GM21825 (cell line): Measurements from ENCODE around the gene TNNC2.
"Not testable (repeated sequence)": the region's sequence is repeated elsewhere in the genome, so short reads cannot be mapped to it uniquely, and the experiment has no call there.

Experiments
- ATAC-seq: cut with Tn5 transposase; IDR thresholded peaks from one replicate; pipeline ENCODE4 v1.9.1; 2021; ENCODE audit warnings: mild to moderate bottlenecking, moderate library complexity; ENCODE audit not compliant: unreplicated experiment

The TNNC2 gene

GRCh38 chr20:45827030-45827652 is at the start of gene TNNC2:
Gene TNNC2 (minus strand): TSS chr20:45827312. CDS start chr20:45827248, 64 bp downstream.
- ATAC-seq = no peak

GRCh38 chr20:45874576-45874975 is 47.5 kb upstream of the TNNC2 start:
- ATAC-seq = no peak

GRCh38 chr20:45874104-45874481 is 47.0 kb upstream of the TNNC2 start:
- ATAC-seq = not testable (repeated sequence)

GRCh38 chr20:45873409-45874103 is 46.4 kb upstream of the TNNC2 start:
- ATAC-seq = no peak

- no peak for ATAC-seq
These were observed 45.5 kb upstream of the TNNC2 start for GRCh38 chr20:45872626-45873025.

GRCh38 chr20:45867819-45868176 is 40.7 kb upstream of the TNNC2 start:
- ATAC-seq = no peak

- ATAC-seq = no peak
These were observed 40.2 kb upstream of the TNNC2 start for GRCh38 chr20:45867136-45867818.

GRCh38 chr20:45866454-45866853 is 39.3 kb upstream of the TNNC2 start:
- no peak for ATAC-seq

- no peak for ATAC-seq
These were observed 36.7 kb upstream of the TNNC2 start for GRCh38 chr20:45863543-45864470.

GRCh38 chr20:45861221-45862075 is 34.3 kb upstream of the TNNC2 start:
- ATAC-seq = no peak

GRCh38 chr20:45860560-45861220 is 33.6 kb upstream of the TNNC2 start:
- ATAC-seq = no peak

GRCh38 chr20:45859916-45860315 is 32.8 kb upstream of the TNNC2 start:
- ATAC-seq = no peak

- peak; percentile 28 for ATAC-seq
These were observed 30.7 kb upstream of the TNNC2 start for GRCh38 chr20:45857882-45858216.

GRCh38 chr20:45857114-45857881 is 30.2 kb upstream of the TNNC2 start, which contains the start of the genes ACOT8 and ZSWIM3:
Gene ACOT8 (minus strand): TSS chr20:45857392. CDS start chr20:45857315, 77 bp downstream.
Gene ZSWIM3 (plus strand): TSS chr20:45857614. CDS start chr20:45857826, 212 bp downstream.
- peak; percentile 91 for ATAC-seq

GRCh38 chr20:45853484-45853883 is 26.4 kb upstream of the TNNC2 start:
- ATAC-seq = no peak

- ATAC-seq = no peak
These were observed 25.2 kb upstream of the TNNC2 start for GRCh38 chr20:45852326-45852725.

GRCh38 chr20:45851501-45851900 is 24.4 kb upstream of the TNNC2 start:
- no peak for ATAC-seq

GRCh38 chr20:45850926-45851325 is 23.8 kb upstream of the TNNC2 start:
- no peak for ATAC-seq

- ATAC-seq = no peak
These were observed 23.1 kb upstream of the TNNC2 start for GRCh38 chr20:45850238-45850637.
